Small intestine (tissue), 7 donors: ENCODE measurements around the gene SSC4D. TPM values are rescaled to one million over a fixed set of nuclear protein-coding genes. Genes with fewer than 3 reads are reported as not detected.

Source experiments
- DNase-seq, 2 donors: peaks; one replicate each; pipeline versions ENCODE4 v3.0.0 to v3.0.0-alpha.2; 2013
- FAIRE-seq: peaks from 2 replicates; lab custom pipeline; 2012; peaks lifted over from hg19 to GRCh38; lab: Jason Lieb, UNC
- H3K27ac ChIP-seq, 3 donors: one replicate each; pipeline ENCODE4 v1.5.1; 2013; ENCODE audit warnings: low read length in 2 of 3, mild to moderate bottlenecking in 2 of 3, control low read depth in 1 of 3, inconsistent platforms in 1 of 3, low read depth in 1 of 3, moderate library complexity in 1 of 3
- H3K27me3 ChIP-seq, 3 donors: one replicate each; pipeline ENCODE4 v1.6.1; 2013; ENCODE audit warnings: low read length in 3 of 3, inconsistent platforms in 1 of 3; ENCODE audit not compliant: control insufficient read depth in 3 of 3, insufficient read depth in 3 of 3
- H3K36me3 ChIP-seq, 3 donors: one replicate each; pipeline ENCODE4 v1.6.1; 2013; ENCODE audit warnings: low read length in 3 of 3, inconsistent platforms in 1 of 3, low read depth in 1 of 3, mild to moderate bottlenecking in 1 of 3, moderate library complexity in 1 of 3; ENCODE audit not compliant: control insufficient read depth in 3 of 3, insufficient read depth in 2 of 3
- H3K4me1 ChIP-seq, 3 donors: one replicate each; pipeline ENCODE4 v1.6.1; 2013; ENCODE audit warnings: low read length in 2 of 3, inconsistent platforms in 1 of 3, low read depth in 1 of 3, mild to moderate bottlenecking in 1 of 3, moderate library complexity in 1 of 3; ENCODE audit not compliant: control insufficient read depth in 3 of 3, insufficient read depth in 2 of 3
- H3K4me3 ChIP-seq, 3 donors: one replicate each; pipeline ENCODE4 v1.5.1; 2013; ENCODE audit warnings: low read length in 3 of 3, control low read depth in 1 of 3, inconsistent platforms in 1 of 3, low read depth in 1 of 3, mild to moderate bottlenecking in 1 of 3, moderate library complexity in 1 of 3
- H3K9me3 ChIP-seq, 2 donors: one replicate each; pipeline ENCODE4 v1.6.1; 2013; ENCODE audit warnings: low read depth in 1 of 2, low read length in 1 of 2; ENCODE audit not compliant: control insufficient read depth in 2 of 2, insufficient read depth in 1 of 2
- WGBS, 3 donors: extraction: QIAGEN DNeasy Blood & Tissue Kit; methylation state at CpG; one replicate each; pipeline ENCODE4 v1.1.7; 2013; 5-methylcytosine and 5-hydroxymethylcytosine counted together
- polyA plus RNA-seq, 4 donors: library from polyadenylated mRNA; stranded (reverse) in 3 of 4; unstranded in 1 of 4; fragments of 200-250 nt in 3 of 4; fragments of 120-200 nt in 1 of 4; gene quantifications; one replicate each; pipeline versions ENCODE4 v1.2.1 to v1.2.3, GENCODE V29; 2013
- donor health status: healthy with polysubstance abuse.
- donor health status: control.
- donor health status: control.
- donor health status: Bipolar disorder and iron deficiency.
- donor health status: healthy.

SSC4D gene
- polyA plus RNA-seq, 4 donors, result 0.58 to 0.72 TPM; not detected in 2

DNA sequence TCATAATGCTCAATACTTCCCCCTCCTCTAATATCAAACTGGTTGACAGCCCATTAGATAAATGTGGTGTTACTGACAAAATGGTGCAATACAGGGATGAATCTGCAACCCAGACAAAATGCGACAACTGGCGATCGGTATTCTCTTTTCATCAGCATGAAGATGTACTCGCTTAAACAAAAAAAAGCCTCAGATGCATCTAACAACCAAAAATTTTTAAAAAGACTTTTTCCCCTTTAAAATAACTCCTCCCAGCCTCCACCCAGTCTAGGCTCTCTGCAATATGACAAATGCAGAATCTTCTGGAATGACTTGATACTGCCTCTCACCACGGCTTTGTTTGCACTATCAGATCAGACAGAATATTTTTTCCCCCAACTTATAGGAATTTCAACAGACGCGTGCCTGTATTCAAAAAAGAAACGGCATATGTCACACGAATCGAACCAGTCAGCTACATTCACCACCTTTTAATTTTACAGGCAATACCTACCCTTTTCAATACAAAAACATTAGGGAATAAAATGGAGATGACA, 52.0 kb downstream of the SSC4D start:
- Histone ChIP-seq H3K4me3 (peak overlapping the region; percentile 91 to 99 (median 94)), H3K9me3 (no peaks in the 10 kb centered on the region), H3K27ac (peak overlapping the region; percentile 95 to 99 (median 99)), H3K36me3 (peaks cover 0 to 6% (median 0%) of the 10 kb centered on the region in 3 donors), H3K27me3 (no peaks in the 10 kb centered on the region), H3K4me1 (peaks cover 0 to 11% (median 9%) of the 10 kb centered on the region in 3 donors)
- DNase-seq (peak in 1 of 2 donors; percentile 38), FAIRE-seq (no peak)
- 1 to 2% (median 1%) methylated on average over 10 of the region's 10 CpGs for WGBS, 3 donors

- DNase-seq, result peak; percentile 77 to 83
- H3K27me3 ChIP-seq, result no peaks in the 10 kb centered on the region
- FAIRE-seq, result no peak
- peaks cover 0 to 11% (median 9%) of the 10 kb centered on the region in 3 donors for H3K4me1 ChIP-seq
- 14 to 49% (median 32%) methylated on average over 6 of the region's 6 CpGs for WGBS, 3 donors
- H3K27ac ChIP-seq, result peak overlapping the region in 1 of 3 donors; percentile 95
- H3K36me3 ChIP-seq, result peaks cover 0 to 9% (median 0%) of the 10 kb centered on the region in 3 donors
- H3K9me3 ChIP-seq, result no peaks in the 10 kb centered on the region
- peak overlapping the region in 1 of 3 donors; percentile 94 for H3K4me3 ChIP-seq
Observed at GRCh38 chr7:76356823-76357222, 52.7 kb downstream of the SSC4D start.

DNA sequence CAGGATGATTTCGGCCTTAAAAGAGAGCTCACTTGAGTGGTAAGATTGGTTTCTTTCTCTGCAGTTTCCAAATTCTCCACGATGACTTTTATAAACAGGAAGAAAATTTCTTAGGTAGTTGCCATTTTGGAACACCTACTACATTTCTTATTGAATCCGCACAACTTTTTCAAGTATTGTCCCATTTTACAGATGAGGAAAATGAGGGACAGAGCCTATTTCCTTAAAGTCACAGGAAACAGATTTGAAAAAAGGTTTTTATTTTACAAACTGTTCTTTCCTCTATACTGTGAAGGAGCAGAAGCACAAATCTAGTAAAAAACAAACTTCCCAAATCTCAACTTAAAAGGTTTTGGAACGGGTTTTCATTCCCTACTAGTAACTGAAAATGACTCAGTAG, 53.4 kb downstream of the SSC4D start:
- Histone ChIP-seq H3K27me3 (no peaks in the 10 kb centered on the region), H3K27ac (no peak overlapping the region), H3K36me3 (peaks cover 0 to 12% (median 0%) of the 10 kb centered on the region in 3 donors), H3K4me3 (no peak overlapping the region), H3K4me1 (peaks cover 0 to 11% (median 9%) of the 10 kb centered on the region in 3 donors), H3K9me3 (no peaks in the 10 kb centered on the region)
- DNase-seq, result no peak
- WGBS, 3 donors, result 77 to 90% (median 80%) methylated on average over 4 of the region's 4 CpGs
- FAIRE-seq, result no peak

DNA sequence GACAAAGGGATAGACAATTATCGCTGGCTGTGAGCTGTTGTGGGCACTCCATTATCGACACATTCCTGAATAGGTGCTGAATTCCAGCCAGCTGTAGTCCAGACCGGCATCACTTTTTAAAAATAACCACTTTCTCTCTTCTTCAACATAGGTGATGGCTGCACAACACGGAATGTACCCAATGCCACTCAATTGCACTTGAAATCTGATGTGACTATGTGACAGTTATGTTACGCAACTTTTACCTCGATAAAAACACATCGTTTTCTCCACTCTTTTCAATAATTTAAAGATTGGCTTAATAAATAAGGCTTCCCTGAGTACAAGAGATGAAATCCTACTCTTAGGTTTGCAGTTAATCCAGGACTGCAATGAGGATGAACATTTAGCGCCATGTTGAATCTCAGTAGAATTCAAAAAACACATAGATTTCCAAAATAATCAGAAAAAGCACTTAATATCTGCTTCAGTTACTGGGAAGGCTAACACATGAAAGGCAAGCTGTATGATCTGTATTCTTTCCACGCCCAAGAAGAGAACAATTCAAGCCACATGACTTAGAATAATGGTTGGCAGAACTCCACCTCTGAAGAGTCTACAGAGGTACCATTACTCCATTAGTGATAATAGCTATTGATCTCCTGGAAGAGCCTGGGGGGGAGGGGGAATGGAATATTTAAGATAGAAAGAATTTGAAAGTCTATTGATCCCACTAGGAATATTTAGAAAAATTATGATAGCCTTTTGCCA, 54.3 kb downstream of the SSC4D start:
- WGBS, 3 donors, result 87 to 92% (median 91%) methylated on average over 9 of the region's 9 CpGs
- Histone ChIP-seq H3K4me3 (no peak overlapping the region), H3K4me1 (peaks cover 4 to 13% (median 9%) of the 10 kb centered on the region in 3 donors), H3K27ac (no peak overlapping the region), H3K27me3 (no peaks in the 10 kb centered on the region), H3K36me3 (peaks cover 0 to 16% (median 0%) of the 10 kb centered on the region in 3 donors), H3K9me3 (no peaks in the 10 kb centered on the region)
- DNase-seq (no peak), FAIRE-seq (no peak)

DNA sequence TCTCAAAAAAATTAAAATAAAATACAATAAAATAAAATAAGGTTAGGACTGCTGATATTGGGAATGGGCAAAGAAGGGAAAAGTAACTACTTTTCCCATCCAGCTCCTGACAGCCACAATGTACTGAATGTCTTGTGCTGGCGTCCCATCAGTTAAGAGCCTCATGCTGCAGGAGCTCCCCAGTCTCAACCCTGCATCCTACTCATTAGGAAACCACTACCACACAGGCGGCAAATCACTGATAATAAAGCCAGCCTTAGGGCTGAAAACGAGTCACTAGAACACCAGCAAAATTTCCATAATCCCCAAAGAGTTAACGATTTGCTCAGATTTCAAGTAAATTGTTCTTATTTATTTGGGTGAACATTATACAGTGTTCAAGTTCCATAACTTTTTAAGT, 55.0 kb downstream of the SSC4D start:
- H3K27me3 ChIP-seq, result no peaks in the 10 kb centered on the region
- H3K36me3 ChIP-seq, result peaks cover 0 to 21% (median 0%) of the 10 kb centered on the region in 3 donors
- FAIRE-seq (no peak), DNase-seq (no peak)
- H3K4me1 ChIP-seq, result peaks cover 4 to 9% (median 4%) of the 10 kb centered on the region in 3 donors
- no peaks in the 10 kb centered on the region for H3K9me3 ChIP-seq
- no peak overlapping the region for H3K27ac ChIP-seq
- H3K4me3 ChIP-seq, result no peak overlapping the region
- WGBS, 3 donors, result 77 to 86% (median 82%) methylated on average over 4 of the region's 4 CpGs

- 96 to 97% (median 97%) methylated on average over 5 of the region's 5 CpGs for WGBS, 3 donors
- Histone ChIP-seq H3K4me3 (no peak overlapping the region), H3K4me1 (peaks cover 3 to 9% (median 4%) of the 10 kb centered on the region in 3 donors), H3K9me3 (no peaks in the 10 kb centered on the region), H3K27me3 (no peaks in the 10 kb centered on the region), H3K27ac (no peak overlapping the region), H3K36me3 (peaks cover 0 to 25% (median 0%) of the 10 kb centered on the region in 3 donors)
- FAIRE-seq, result no peak
- DNase-seq, result no peak
Observed at GRCh38 chr7:76353744-76354143, 55.8 kb downstream of the SSC4D start.

GRCh38 chr7:76352193-76352592, 57.3 kb downstream of the SSC4D start:
- Histone ChIP-seq H3K27ac (no peak overlapping the region), H3K27me3 (no peaks in the 10 kb centered on the region), H3K4me1 (peaks cover 4 to 6% (median 4%) of the 10 kb centered on the region in 3 donors), H3K4me3 (no peak overlapping the region), H3K9me3 (no peaks in the 10 kb centered on the region), H3K36me3 (peaks cover 0 to 35% (median 0%) of the 10 kb centered on the region in 3 donors)
- no peak for FAIRE-seq
- no peak for DNase-seq
- 80 to 90% (median 90%) methylated on average over 6 of the region's 6 CpGs for WGBS, 3 donors

GRCh38 chr7:76351372-76351771, 58.1 kb downstream of the SSC4D start:
- no peak overlapping the region for H3K27ac ChIP-seq
- no peak for FAIRE-seq
- H3K36me3 ChIP-seq, result peaks cover 0 to 43% (median 3%) of the 10 kb centered on the region in 3 donors
- WGBS, 3 donors, result 82 to 89% (median 85%) methylated on average over 7 of the region's 7 CpGs
- no peaks in the 10 kb centered on the region for H3K9me3 ChIP-seq
- no peak for DNase-seq
- peaks cover 4 to 12% (median 9%) of the 10 kb centered on the region in 3 donors for H3K4me1 ChIP-seq
- no peak overlapping the region for H3K4me3 ChIP-seq
- no peaks in the 10 kb centered on the region for H3K27me3 ChIP-seq
